Immature natural killer cell (primary cell): ENCODE data around the gene NOS3. TPM values are rescaled to one million over a fixed set of nuclear protein-coding genes. Genes with fewer than 3 reads are reported as not detected.

Source experiments
- DNase-seq, 3 donors: peaks; one replicate each; pipeline ENCODE4 v3.0.0; 2022; ENCODE audit warnings: mixed read lengths in 1 of 3
- H3K27ac Mint-ChIP-seq, 6 donors: one replicate each; pipeline ENCODE4 v1.8.0; 2020; ENCODE audit warnings: mixed read lengths in 6 of 6, mild to moderate bottlenecking in 5 of 6, inconsistent platforms in 4 of 6, moderate library complexity in 3 of 6
- H3K27me3 Mint-ChIP-seq, 3 donors: one replicate each; pipeline ENCODE4 v1.8.0; 2020 to 2021; ENCODE audit warnings: low read depth in 3 of 3, mild to moderate bottlenecking in 3 of 3, mixed read lengths in 3 of 3, moderate library complexity in 3 of 3, inconsistent platforms in 1 of 3
- H3K36me3 Mint-ChIP-seq, 3 donors: one replicate each; pipeline ENCODE4 v1.8.0; 2020; ENCODE audit warnings: mixed read lengths in 3 of 3, inconsistent platforms in 2 of 3, mild to moderate bottlenecking in 2 of 3
- H3K4me1 Mint-ChIP-seq, 2 donors: one replicate each; pipeline ENCODE4 v1.8.0; 2020; ENCODE audit warnings: inconsistent platforms in 2 of 2, mild to moderate bottlenecking in 2 of 2, mixed read lengths in 2 of 2, moderate library complexity in 1 of 2
- H3K4me3 Mint-ChIP-seq, 5 donors: one replicate each; pipeline ENCODE4 v1.8.0; 2020; ENCODE audit warnings: mild to moderate bottlenecking in 5 of 5, mixed read lengths in 5 of 5, inconsistent platforms in 3 of 5, moderate library complexity in 3 of 5
- H3K9me3 Mint-ChIP-seq, 6 donors: one replicate each; pipeline ENCODE4 v1.8.0; 2020; ENCODE audit warnings: mild to moderate bottlenecking in 6 of 6, mixed read lengths in 6 of 6, inconsistent platforms in 4 of 6, moderate library complexity in 3 of 6
- polyA plus RNA-seq, 3 donors: library from polyadenylated mRNA; unstranded; fragments of 300-500 nt; fragmentation: Illumina TruSeq; gene quantifications; one replicate each; pipeline ENCODE4 v1.2.3, GENCODE V29; 2021

The NOS3 gene
- polyA plus RNA-seq, 3 donors from 2014 or later = 0.21 to 4.9 (median 2.4) TPM

GRCh38 chr7:150986556-150986955, 4.3 kb upstream of the NOS3 start:
- no peak for DNase-seq
- peaks cover 15 to 16% of the 10 kb centered on the region in 2 donors for H3K4me1 Mint-ChIP-seq
- peaks cover 0 to 1% (median 0%) of the 10 kb centered on the region in 3 donors for H3K36me3 Mint-ChIP-seq
- H3K9me3 Mint-ChIP-seq = peaks cover 0 to 5% (median 1%) of the 10 kb centered on the region in 6 donors
- peaks cover 16 to 27% (median 26%) of the 10 kb centered on the region in 3 donors for H3K27me3 Mint-ChIP-seq
- H3K27ac Mint-ChIP-seq = no peak overlapping the region
- H3K4me3 Mint-ChIP-seq = no peak overlapping the region

GRCh38 chr7:150988230-150989226, 2.3 kb upstream of the NOS3 start:
- peak; percentile 58 to 62 (median 62) for DNase-seq
- peaks cover 15 to 16% of the 10 kb centered on the region in 2 donors for H3K4me1 Mint-ChIP-seq
- H3K27ac Mint-ChIP-seq = no peak overlapping the region
- H3K36me3 Mint-ChIP-seq = no peaks in the 10 kb centered on the region
- H3K4me3 Mint-ChIP-seq = peak overlapping the region in 3 of 5 donors; percentile 10 to 25 (median 16)
- peaks cover 12 to 27% (median 20%) of the 10 kb centered on the region in 3 donors for H3K27me3 Mint-ChIP-seq
- peaks cover 0 to 5% (median 1%) of the 10 kb centered on the region in 6 donors for H3K9me3 Mint-ChIP-seq

- Mint-ChIP-seq H3K4me3 (no peak overlapping the region), H3K9me3 (peaks cover 0 to 5% (median 1%) of the 10 kb centered on the region in 6 donors), H3K27me3 (peaks cover 15 to 20% (median 20%) of the 10 kb centered on the region in 3 donors), H3K27ac (peak overlapping the region in 1 of 6 donors; percentile 43), H3K36me3 (no peaks in the 10 kb centered on the region), H3K4me1 (peaks cover 16 to 20% of the 10 kb centered on the region in 2 donors)
- no peak for DNase-seq
These were observed 1.4 kb upstream of the NOS3 start for GRCh38 chr7:150989456-150989855.

- no peak for DNase-seq
- Mint-ChIP-seq H3K4me1 (peaks cover 9 to 25% of the 10 kb centered on the region in 2 donors), H3K36me3 (no peaks in the 10 kb centered on the region), H3K9me3 (peaks cover 0 to 5% (median 1%) of the 10 kb centered on the region in 6 donors), H3K27me3 (peaks cover 6 to 12% (median 11%) of the 10 kb centered on the region in 3 donors), H3K27ac (no peak overlapping the region), H3K4me3 (no peak overlapping the region)
These were observed 1.3 kb downstream of the NOS3 start for GRCh38 chr7:150992051-150992640.

- Mint-ChIP-seq H3K4me3 (no peak overlapping the region), H3K36me3 (no peaks in the 10 kb centered on the region), H3K27me3 (peaks cover 3 to 18% (median 11%) of the 10 kb centered on the region in 3 donors), H3K4me1 (peaks cover 11 to 30% of the 10 kb centered on the region in 2 donors), H3K9me3 (peaks cover 0 to 5% (median 1%) of the 10 kb centered on the region in 6 donors), H3K27ac (no peak overlapping the region)
- DNase-seq = no peak
These were observed 2.1 kb downstream of the NOS3 start for GRCh38 chr7:150992833-150993302.

- DNase-seq = no peak
- H3K9me3 Mint-ChIP-seq = peaks cover 0 to 5% (median 1%) of the 10 kb centered on the region in 6 donors
- peaks cover 7 to 14% (median 7%) of the 10 kb centered on the region in 3 donors for H3K27me3 Mint-ChIP-seq
- H3K4me3 Mint-ChIP-seq = no peak overlapping the region
- H3K4me1 Mint-ChIP-seq = peaks cover 9 to 27% of the 10 kb centered on the region in 2 donors
- H3K36me3 Mint-ChIP-seq = no peaks in the 10 kb centered on the region
- H3K27ac Mint-ChIP-seq = no peak overlapping the region
These were observed 2.7 kb downstream of the NOS3 start for GRCh38 chr7:150993511-150993910.

- Mint-ChIP-seq H3K4me1 (peaks cover 9 to 24% of the 10 kb centered on the region in 2 donors), H3K9me3 (peaks cover 0 to 5% (median 1%) of the 10 kb centered on the region in 6 donors), H3K27me3 (peaks cover 4 to 13% (median 8%) of the 10 kb centered on the region in 3 donors), H3K27ac (peak overlapping the region in 1 of 6 donors; percentile 46), H3K36me3 (no peaks in the 10 kb centered on the region), H3K4me3 (peak overlapping the region in 3 of 5 donors; percentile 9 to 33 (median 15))
- no peak for DNase-seq
These were observed 3.5 kb downstream of the NOS3 start for GRCh38 chr7:150994141-150994837.

- H3K36me3 Mint-ChIP-seq = no peaks in the 10 kb centered on the region
- H3K27me3 Mint-ChIP-seq = peaks cover 9 to 17% (median 15%) of the 10 kb centered on the region in 3 donors
- peak overlapping the region in 1 of 6 donors; percentile 46 for H3K27ac Mint-ChIP-seq
- H3K4me1 Mint-ChIP-seq = peaks cover 16 to 26% of the 10 kb centered on the region in 2 donors
- H3K4me3 Mint-ChIP-seq = peak overlapping the region in 2 of 5 donors; percentile 9 to 15
- no peak for DNase-seq
- H3K9me3 Mint-ChIP-seq = peaks cover 0 to 5% (median 1%) of the 10 kb centered on the region in 6 donors
These were observed 4.2 kb downstream of the NOS3 start for GRCh38 chr7:150994838-150995510.

GRCh38 chr7:150996376-150997074, 5.7 kb downstream of the NOS3 start:
- no peak overlapping the region for H3K27ac Mint-ChIP-seq
- no peak for DNase-seq
- peaks cover 30 to 40% of the 10 kb centered on the region in 2 donors for H3K4me1 Mint-ChIP-seq
- H3K4me3 Mint-ChIP-seq = no peak overlapping the region
- H3K9me3 Mint-ChIP-seq = no peaks in the 10 kb centered on the region
- H3K27me3 Mint-ChIP-seq = peaks cover 8 to 22% (median 19%) of the 10 kb centered on the region in 3 donors
- H3K36me3 Mint-ChIP-seq = no peaks in the 10 kb centered on the region

GRCh38 chr7:150997075-150997511, 6.3 kb downstream of the NOS3 start:
- Mint-ChIP-seq H3K9me3 (no peaks in the 10 kb centered on the region), H3K4me3 (no peak overlapping the region), H3K27me3 (peaks cover 8 to 22% (median 20%) of the 10 kb centered on the region in 3 donors), H3K36me3 (no peaks in the 10 kb centered on the region), H3K27ac (peak overlapping the region in 2 of 6 donors; percentile 27 to 55), H3K4me1 (peaks cover 30 to 43% of the 10 kb centered on the region in 2 donors)
- no peak for DNase-seq

GRCh38 chr7:150997817-150998216, 7.0 kb downstream of the NOS3 start:
- Mint-ChIP-seq H3K4me3 (no peak overlapping the region), H3K9me3 (no peaks in the 10 kb centered on the region), H3K27me3 (peaks cover 8 to 22% (median 21%) of the 10 kb centered on the region in 3 donors), H3K36me3 (no peaks in the 10 kb centered on the region), H3K4me1 (peaks cover 30 to 46% of the 10 kb centered on the region in 2 donors), H3K27ac (peak overlapping the region in 2 of 6 donors; percentile 10 to 27)
- no peak for DNase-seq

- Mint-ChIP-seq H3K27me3 (peaks cover 8 to 22% (median 21%) of the 10 kb centered on the region in 3 donors), H3K27ac (peak overlapping the region in 2 of 6 donors; percentile 19 to 35), H3K4me1 (peaks cover 30 to 46% of the 10 kb centered on the region in 2 donors), H3K9me3 (no peaks in the 10 kb centered on the region), H3K4me3 (no peak overlapping the region), H3K36me3 (no peaks in the 10 kb centered on the region)
- DNase-seq = no peak
These were observed 7.5 kb downstream of the NOS3 start for GRCh38 chr7:150998341-150998740.
